ENCODE measurements around the gene NLRP10.
A peak's percentile ranks its signal among the peaks of the same experiment; 100 is the strongest.

The NLRP10 gene

GRCh38 chr11:7977232-7977917 is 12.1 kb upstream of the NLRP10 start:
- FAIRE-seq, result no peak

GRCh38 chr11:7974668-7975067 is 9.4 kb upstream of the NLRP10 start:
- no peak for DNase-seq (ENCODE audit: low spot score)
- FAIRE-seq, result no peak

More at GRCh38 chr11:7977232-7977917, 12.1 kb upstream of the NLRP10 start:
- peak; percentile 35 for DNase-seq (ENCODE audit: low spot score)

- FAIRE-seq (no peak), DNase-seq (ENCODE audit: low spot score) (no peak)
Observed at GRCh38 chr11:7973011-7973410, 7.8 kb upstream of the NLRP10 start.

GRCh38 chr11:7971846-7972245 is 6.6 kb upstream of the NLRP10 start:
- FAIRE-seq (no peak), DNase-seq (ENCODE audit: low spot score) (no peak)

GRCh38 chr11:7969756-7970646 is 4.8 kb upstream of the NLRP10 start:
- FAIRE-seq (no peak), DNase-seq (ENCODE audit: low spot score) (no peak)

- DNase-seq (ENCODE audit: low spot score), result no peak
Observed at GRCh38 chr11:7968686-7969085, 3.4 kb upstream of the NLRP10 start.

GRCh38 chr11:7967826-7968225 is 2.6 kb upstream of the NLRP10 start:
- no peak for DNase-seq (ENCODE audit: low spot score)
- no peak for FAIRE-seq

More at GRCh38 chr11:7968686-7969085, 3.4 kb upstream of the NLRP10 start:
- no peak for FAIRE-seq

- FAIRE-seq (no peak), DNase-seq (ENCODE audit: low spot score) (no peak)
Observed at GRCh38 chr11:7967097-7967496, 1.9 kb upstream of the NLRP10 start.

- FAIRE-seq, result no peak
- DNase-seq (ENCODE audit: low spot score), result no peak
Observed at GRCh38 chr11:7964873-7965272, 374 bp downstream of the NLRP10 start.

GRCh38 chr11:7964261-7964660 is 986 bp downstream of the NLRP10 start:
- no peak for FAIRE-seq
- DNase-seq (ENCODE audit: low spot score), result no peak

GRCh38 chr11:7955191-7955590 is 10.1 kb downstream of the NLRP10 start:
- FAIRE-seq (no peak), DNase-seq (ENCODE audit: low spot score) (no peak)

- DNase-seq (ENCODE audit: low spot score), result no peak
- FAIRE-seq, result no peak
Observed at GRCh38 chr11:7949934-7950333, 15.3 kb downstream of the NLRP10 start.

- FAIRE-seq, result no peak
Observed at GRCh38 chr11:7944123-7944522, 21.1 kb downstream of the NLRP10 start.

GRCh38 chr11:7941608-7942007 is 23.6 kb downstream of the NLRP10 start, which contains the start of gene OR10A3:
Gene OR10A3 (minus strand): TSS chr11:7941708. CDS start chr11:7939520, 2,188 bp downstream.
- no peak for FAIRE-seq
- DNase-seq (ENCODE audit: low spot score), result no peak

More at GRCh38 chr11:7944123-7944522, 21.1 kb downstream of the NLRP10 start:
- DNase-seq (ENCODE audit: low spot score), result no peak

- FAIRE-seq (no peak), DNase-seq (ENCODE audit: low spot score) (no peak)
Observed at GRCh38 chr11:7941146-7941545, 24.1 kb downstream of the NLRP10 start.

GRCh38 chr11:7936615-7937014 is 28.6 kb downstream of the NLRP10 start:
- FAIRE-seq, result no peak
- no peak for DNase-seq (ENCODE audit: low spot score)

GRCh38 chr11:7931168-7931567 is 34.1 kb downstream of the NLRP10 start, which contains the start of gene OR10A6:
Gene OR10A6 (minus strand): TSS chr11:7931268. CDS start chr11:7928662, 2,606 bp downstream.
- no peak for DNase-seq (ENCODE audit: low spot score)
- FAIRE-seq, result no peak

GRCh38 chr11:7927635-7928034 is 37.6 kb downstream of the NLRP10 start:
- no peak for FAIRE-seq
- no peak for DNase-seq (ENCODE audit: low spot score)

GRCh38 chr11:7924536-7924935 is 40.7 kb downstream of the NLRP10 start:
- no peak for FAIRE-seq
- DNase-seq (ENCODE audit: low spot score), result no peak

GRCh38 chr11:7918141-7918540 is 47.1 kb downstream of the NLRP10 start:
- FAIRE-seq, result no peak
- no peak for DNase-seq (ENCODE audit: low spot score)
